Mesendoderm (in vitro differentiated cells): ENCODE results near the gene BATF2.

ENCODE experiments used
- DNase-seq: peaks from one replicate; pipeline ENCODE4 v3.0.0; 2013
- H2AK5ac ChIP-seq: 2 replicates; pipeline ENCODE4 v1.6.1; 2013; ENCODE audit warnings: low read length, inconsistent platforms
- H2BK120ac ChIP-seq: 2 replicates; pipeline ENCODE4 v1.6.1; 2013; ENCODE audit warnings: low read depth, mild to moderate bottlenecking, low read length, moderate library complexity, mixed read lengths
- H2BK15ac ChIP-seq: replicated peaks from 2 replicates; pipeline ENCODE4 v1.6.1; 2013; ENCODE audit warnings: low read depth, mild to moderate bottlenecking, moderate library complexity
- H2BK5ac ChIP-seq: 2 replicates; pipeline ENCODE4 v1.6.1; 2013; ENCODE audit warnings: low read length, inconsistent platforms
- H3K18ac ChIP-seq: 2 replicates; pipeline ENCODE4 v1.6.1; 2013; ENCODE audit warnings: mild to moderate bottlenecking, low read length, mixed read lengths
- H3K23ac ChIP-seq: one replicate; pipeline ENCODE4 v1.6.1; 2013; ENCODE audit warnings: low read length
- H3K27ac ChIP-seq: 2 replicates; pipeline ENCODE4 v1.5.1; 2013; ENCODE audit warnings: low read depth, mild to moderate bottlenecking, inconsistent platforms, low read length, moderate library complexity
- H3K27me3 ChIP-seq: 2 replicates; pipeline ENCODE4 v1.6.1; 2013; ENCODE audit warnings: low read length, control low read depth, mild to moderate bottlenecking, inconsistent platforms; ENCODE audit not compliant: insufficient read depth, poor library complexity
- H3K36me3 ChIP-seq: 2 replicates; pipeline ENCODE4 v1.6.1; 2013; ENCODE audit warnings: low read length, inconsistent platforms; ENCODE audit not compliant: control insufficient read depth, insufficient read depth
- H3K4ac ChIP-seq: one replicate; pipeline ENCODE4 v1.6.1; 2013; ENCODE audit warnings: low read depth, mild to moderate bottlenecking, low read length, moderate library complexity
- H3K4me1 ChIP-seq: 2 replicates; pipeline ENCODE4 v1.6.1; 2013; ENCODE audit warnings: low read depth, low read length, inconsistent platforms; ENCODE audit not compliant: control insufficient read depth
- H3K4me2 ChIP-seq: 2 replicates; pipeline ENCODE4 v1.6.1; 2013; ENCODE audit warnings: low read length
- H3K4me3 ChIP-seq: 2 replicates; pipeline ENCODE4 v1.5.1; 2013; ENCODE audit warnings: mild to moderate bottlenecking, low read length
- H3K56ac ChIP-seq: one replicate; pipeline ENCODE4 v1.6.1; 2013; ENCODE audit warnings: low read length
- H3K79me1 ChIP-seq: 2 replicates; pipeline ENCODE4 v1.6.1; 2013; ENCODE audit warnings: low read length, inconsistent platforms
- H3K79me2 ChIP-seq: 2 replicates; pipeline ENCODE4 v1.6.1; 2013; ENCODE audit warnings: mild to moderate bottlenecking, low read length; ENCODE audit not compliant: control insufficient read depth, insufficient read depth
- H3K9ac ChIP-seq: 2 replicates; pipeline ENCODE4 v1.6.1; 2013; ENCODE audit warnings: low read length, inconsistent platforms
- H4K5ac ChIP-seq: one replicate; pipeline ENCODE4 v1.6.1; 2013; ENCODE audit warnings: low read length
- H4K8ac ChIP-seq: one replicate; pipeline ENCODE4 v1.6.1; 2013; ENCODE audit warnings: low read depth, mild to moderate bottlenecking, control low read depth, low read length, moderate library complexity
- WGBS: extraction: QIAGEN DNeasy Blood & Tissue Kit; methylation state at CpG from one replicate; pipeline ENCODE4 v1.1.7; 2013; ENCODE audit warnings: low lambda C conversion rate, missing lambda C conversion rate; ENCODE audit not compliant: insufficient coverage; ENCODE audit errors: extremely low coverage; 5-methylcytosine and 5-hydroxymethylcytosine counted together

The BATF2 gene

DNA sequence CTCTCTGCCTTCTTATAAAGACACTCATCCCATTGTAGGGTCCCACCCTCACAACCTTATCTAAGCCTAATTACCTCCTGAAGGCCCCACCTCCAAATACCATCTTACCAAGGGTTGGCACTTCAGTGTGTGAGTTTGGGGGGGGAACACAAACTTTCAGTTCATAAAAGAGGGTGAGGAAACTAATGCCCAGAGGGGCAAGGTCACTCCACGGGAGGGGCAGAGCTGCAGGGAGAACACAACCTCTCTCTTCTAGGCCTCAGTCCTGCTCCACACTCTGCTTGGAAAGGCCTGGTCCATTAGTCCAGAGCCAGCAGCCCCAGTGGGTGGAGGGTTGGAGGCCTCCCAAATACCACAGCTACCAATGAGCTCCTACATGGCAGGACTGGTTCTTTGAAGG lies 2.7 kb upstream of the BATF2 start:
- no peak overlapping the region for H3K27ac ChIP-seq
- H3K27me3 ChIP-seq: no peaks in the 10 kb centered on the region
- H3K36me3 ChIP-seq: no peaks in the 10 kb centered on the region
- no peaks in the 10 kb centered on the region for H3K79me2 ChIP-seq
- H3K79me1 ChIP-seq: no peaks in the 10 kb centered on the region
- DNase-seq: no peak
- H3K4me1 ChIP-seq: peaks cover 2% of the 10 kb centered on the region
- H3K9ac ChIP-seq: no peak overlapping the region
- no peak overlapping the region for H2BK120ac ChIP-seq
- H3K4me3 ChIP-seq: no peak overlapping the region
- H3K23ac ChIP-seq: no peak overlapping the region
- no CpG with 5 or more reads among the region's 1 CpG for WGBS
- no peak overlapping the region for H3K18ac ChIP-seq
- no peak overlapping the region for H2BK15ac ChIP-seq
- no peak overlapping the region for H3K56ac ChIP-seq
- H3K4me2 ChIP-seq: no peak overlapping the region
- no peak overlapping the region for H4K5ac ChIP-seq
- H2BK5ac ChIP-seq: no peak overlapping the region
- no peak overlapping the region for H2AK5ac ChIP-seq
- no peak overlapping the region for H4K8ac ChIP-seq
- no peak overlapping the region for H3K4ac ChIP-seq

DNA sequence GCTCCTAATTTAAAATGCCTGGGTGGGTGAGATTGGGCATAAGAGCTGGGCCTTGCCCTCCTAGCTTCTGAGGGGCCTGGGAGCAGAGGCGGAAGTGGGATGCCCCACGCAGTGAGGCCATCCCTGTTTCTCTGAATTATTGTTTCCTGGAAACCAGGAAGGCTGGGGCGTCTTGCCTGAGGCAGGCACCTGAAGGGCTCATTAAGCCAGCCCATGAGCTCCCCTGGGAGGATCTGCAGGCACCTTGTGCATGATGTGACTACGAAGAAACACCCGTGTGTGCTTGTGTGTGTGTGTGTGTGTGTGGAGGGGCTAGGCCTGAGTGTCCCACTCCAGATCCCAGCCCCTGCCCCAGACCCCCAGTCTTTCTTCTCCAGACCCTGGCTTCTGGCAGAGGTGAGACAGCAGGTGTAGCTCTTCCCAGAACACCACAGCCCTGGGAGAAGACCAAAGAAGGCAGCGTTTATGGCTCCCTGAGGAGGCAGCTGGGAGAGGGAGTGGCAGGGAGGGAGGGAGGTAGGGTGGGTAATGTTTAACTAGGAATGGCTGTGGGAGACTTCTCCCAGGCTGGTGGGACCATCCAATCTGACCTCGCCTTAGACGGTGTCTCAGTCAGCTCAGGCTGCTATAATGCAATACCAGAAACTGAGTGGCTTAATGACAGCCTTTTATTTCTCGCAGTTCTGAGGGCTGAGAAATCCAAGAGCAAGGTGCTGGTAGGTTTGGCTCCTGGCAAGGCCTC lies 2.1 kb upstream of the BATF2 start:
- Histone ChIP-seq H4K8ac (no peak overlapping the region), H3K4me1 (peaks cover 2% of the 10 kb centered on the region), H2AK5ac (no peak overlapping the region), H3K9ac (no peak overlapping the region), H3K27ac (no peak overlapping the region), H3K36me3 (no peaks in the 10 kb centered on the region), H3K23ac (no peak overlapping the region), H2BK5ac (no peak overlapping the region), H3K4ac (no peak overlapping the region), H2BK120ac (no peak overlapping the region), H3K79me2 (no peaks in the 10 kb centered on the region), H3K18ac (no peak overlapping the region), H3K4me2 (no peak overlapping the region), H3K4me3 (no peak overlapping the region), H3K27me3 (no peaks in the 10 kb centered on the region), H3K79me1 (no peaks in the 10 kb centered on the region), H2BK15ac (no peak overlapping the region), H4K5ac (no peak overlapping the region), H3K56ac (no peak overlapping the region)
- no peak for DNase-seq
- WGBS: no CpG with 5 or more reads among the region's 9 CpGs

DNA sequence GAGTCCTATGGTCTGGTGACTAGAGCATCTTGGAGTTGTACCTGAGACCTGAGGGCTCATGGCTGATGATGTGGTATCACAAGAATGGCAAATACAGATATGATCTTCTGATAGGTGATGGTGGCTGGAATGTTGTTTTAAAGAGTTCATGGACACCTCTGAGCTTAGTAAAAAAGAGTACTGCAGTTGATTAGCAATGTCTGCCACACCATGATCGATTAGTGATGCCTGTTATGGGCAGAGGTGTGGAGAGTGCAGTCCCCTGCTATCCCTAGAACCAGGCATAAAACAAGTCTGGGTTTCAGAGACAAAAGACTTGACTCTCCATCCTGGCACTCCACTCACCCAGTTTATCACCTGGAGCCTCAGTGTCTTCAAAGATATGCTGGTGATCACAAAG lies 1.4 kb upstream of the BATF2 start:
- H2AK5ac ChIP-seq: no peak overlapping the region
- H3K4me2 ChIP-seq: no peak overlapping the region
- H3K23ac ChIP-seq: no peak overlapping the region
- no peak overlapping the region for H3K56ac ChIP-seq
- H2BK120ac ChIP-seq: no peak overlapping the region
- no peak overlapping the region for H3K4ac ChIP-seq
- no peak overlapping the region for H3K27ac ChIP-seq
- H3K79me2 ChIP-seq: no peaks in the 10 kb centered on the region
- H4K5ac ChIP-seq: no peak overlapping the region
- no peaks in the 10 kb centered on the region for H3K27me3 ChIP-seq
- no peak overlapping the region for H2BK15ac ChIP-seq
- no peak overlapping the region for H3K9ac ChIP-seq
- no peak overlapping the region for H3K18ac ChIP-seq
- peak; percentile 48 for DNase-seq
- no peak overlapping the region for H3K4me3 ChIP-seq
- H3K79me1 ChIP-seq: no peaks in the 10 kb centered on the region
- H2BK5ac ChIP-seq: no peak overlapping the region
- no CpG with 5 or more reads among the region's 1 CpG for WGBS
- no peaks in the 10 kb centered on the region for H3K36me3 ChIP-seq
- H3K4me1 ChIP-seq: peaks cover 2% of the 10 kb centered on the region
- no peak overlapping the region for H4K8ac ChIP-seq

DNA sequence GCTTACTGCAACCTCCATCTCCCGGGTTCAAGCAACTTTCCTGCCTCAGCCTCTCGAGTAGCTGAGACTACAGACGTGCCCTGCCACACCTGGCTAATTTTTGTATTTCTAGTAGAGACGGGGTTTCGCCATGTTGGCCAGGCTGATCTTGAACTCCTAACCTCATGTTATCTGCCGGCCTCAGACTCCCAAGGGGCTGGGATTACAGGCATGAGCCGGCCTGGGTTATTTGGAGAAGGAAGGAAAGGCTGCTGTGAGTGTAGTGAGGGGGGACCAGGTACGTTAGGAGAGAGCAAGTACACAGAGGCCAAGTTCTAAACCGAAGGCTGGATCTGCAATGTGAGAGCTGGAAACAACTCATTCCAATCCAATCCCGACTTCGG lies 453 bp downstream of the BATF2 start:
- Histone ChIP-seq H2BK5ac (no peak overlapping the region), H3K79me1 (no peaks in the 10 kb centered on the region), H4K5ac (no peak overlapping the region), H4K8ac (no peak overlapping the region), H2BK15ac (no peak overlapping the region), H3K4me2 (no peak overlapping the region), H2BK120ac (no peak overlapping the region), H3K23ac (no peak overlapping the region), H2AK5ac (no peak overlapping the region), H3K36me3 (no peaks in the 10 kb centered on the region), H3K79me2 (no peaks in the 10 kb centered on the region), H3K4me3 (no peak overlapping the region), H3K27ac (no peak overlapping the region), H3K4me1 (peaks cover 2% of the 10 kb centered on the region), H3K9ac (peak overlapping the region; percentile 49), H3K56ac (peak overlapping the region; percentile 80), H3K18ac (no peak overlapping the region), H3K4ac (no peak overlapping the region), H3K27me3 (no peaks in the 10 kb centered on the region)
- DNase-seq: no peak
- WGBS: no CpG with 5 or more reads among the region's 11 CpGs

DNA sequence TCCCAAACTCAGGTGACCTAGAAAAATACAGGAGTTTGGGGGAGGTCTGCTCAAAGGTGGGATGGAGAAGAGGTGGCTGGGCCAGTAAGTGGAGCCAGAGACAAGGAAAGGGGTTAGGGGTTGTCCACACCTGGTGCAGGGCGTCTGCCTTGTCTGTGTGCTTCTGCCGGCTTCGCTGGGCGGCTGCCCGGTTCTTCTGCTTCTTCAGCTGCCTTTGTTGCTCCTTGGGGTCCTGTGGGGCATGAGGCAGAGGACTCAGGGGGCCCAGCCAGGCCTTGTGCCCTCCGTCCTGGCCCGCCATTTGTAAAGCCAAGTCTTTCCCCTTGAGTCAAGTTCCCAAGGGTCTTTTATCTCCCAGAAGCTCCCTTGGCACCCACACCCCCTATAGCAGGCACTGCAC lies 2.5 kb downstream of the BATF2 start:
- H3K4me3 ChIP-seq: no peak overlapping the region

More for the DNA sequence above, 2.5 kb downstream of the BATF2 start:
- no peak overlapping the region for H3K27ac ChIP-seq
- no peak overlapping the region for H3K9ac ChIP-seq
- no peak overlapping the region for H4K5ac ChIP-seq
- H2BK15ac ChIP-seq: no peak overlapping the region
- H4K8ac ChIP-seq: no peak overlapping the region
- no peak overlapping the region for H3K4ac ChIP-seq
- no peaks in the 10 kb centered on the region for H3K36me3 ChIP-seq
- DNase-seq: no peak
- H3K79me2 ChIP-seq: no peaks in the 10 kb centered on the region
- no peak overlapping the region for H3K18ac ChIP-seq
- H2AK5ac ChIP-seq: no peak overlapping the region
- no peak overlapping the region for H3K56ac ChIP-seq
- no peak overlapping the region for H2BK5ac ChIP-seq
- no peak overlapping the region for H2BK120ac ChIP-seq
- no peaks in the 10 kb centered on the region for H3K27me3 ChIP-seq
- no peak overlapping the region for H3K4me2 ChIP-seq
- H3K23ac ChIP-seq: no peak overlapping the region
- peaks cover 2% of the 10 kb centered on the region for H3K4me1 ChIP-seq
- WGBS: no CpG with 5 or more reads among the region's 7 CpGs
- H3K79me1 ChIP-seq: no peaks in the 10 kb centered on the region
